ENCODE measurements around the gene CD8B2. TPM values are rescaled to one million over a fixed set of nuclear protein-coding genes. Genes with fewer than 3 reads are reported as not detected.

The CD8B2 gene
- total and polyA plus RNA-seq, 2 of the 13 experiments (the other 11 are each of a cell fraction or from before 2014, with no cell fraction given) = not detected

DNA sequence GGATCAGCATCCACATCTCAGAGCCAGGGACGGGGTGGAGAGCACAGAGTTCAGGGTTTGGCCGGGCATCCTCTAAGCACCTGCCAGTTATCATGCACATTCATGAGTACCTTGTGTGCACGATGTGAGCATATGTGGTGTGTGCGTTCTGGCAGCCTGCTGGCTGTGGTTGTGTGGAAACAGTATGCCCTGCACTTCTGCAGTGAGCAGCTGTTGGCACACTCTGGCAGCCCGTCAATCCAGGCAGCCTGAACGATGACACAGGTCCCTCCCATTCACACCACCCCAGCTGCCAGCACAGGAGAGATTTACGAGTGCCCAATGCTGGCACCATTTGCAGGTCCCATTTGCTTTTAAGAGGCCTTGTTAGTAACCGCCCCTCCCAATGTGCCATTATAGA is 74.2 kb downstream of the CD8B2 start:
- Histone ChIP-seq H4K20me1 (ENCODE audit: insufficient read depth, low read length) (no peaks in the 10 kb centered on the region), H3K79me2 (ENCODE audit: insufficient read depth, low read length) (no peaks in the 10 kb centered on the region), H3K4me3 (replicated peaks in 1 of 3; ENCODE audit: insufficient read depth in 1 of 3, low read depth in 2 of 3, low read length in 3 of 3) (no peak overlapping the region), H3K9ac (ENCODE audit: insufficient read depth, low read depth, low read length) (no peak overlapping the region), H3K27me3 (ENCODE audit: control insufficient read depth in 1 of 2, insufficient read depth in 2 of 2, low read length in 2 of 2) (no peaks in the 10 kb centered on the region), H3K9me3 (ENCODE audit: low read length) (no peaks in the 10 kb centered on the region), H2AFZ (ENCODE audit: low read length) (no peak overlapping the region), H3K4me2 (ENCODE audit: low read depth, low read length) (no peak overlapping the region), H3K27ac (ENCODE audit: extremely low read length, insufficient read depth, low read length) (no peak overlapping the region), H3K36me3 (replicated peaks in 1 of 2; ENCODE audit: control insufficient read depth in 1 of 2, insufficient read depth in 2 of 2, low read length in 2 of 2) (no peaks in the 10 kb centered on the region), H3K4me1 (ENCODE audit: insufficient read depth, low read length) (no peaks in the 10 kb centered on the region)
- FAIRE-seq (no peak), ATAC-seq (no peak), DNase-seq (ENCODE audit: low spot score) (no peak)
- ChIA-PET CTCF (ENCODE audit: low intra/inter-chr PET ratio, low total read pairs) (no interaction called here), POLR2A (no interaction called here)
- TF ChIP-seq CBFB (CRISPR knock-in tag; IDR thresholded peaks at IDR 0.05) = no peak
- TF ChIP-seq KLF15 (CRISPR knock-in tag; IDR thresholded peaks at IDR 0.05; ENCODE audit: borderline replicate concordance) = no peak
- TF ChIP-seq, protein P1, sequence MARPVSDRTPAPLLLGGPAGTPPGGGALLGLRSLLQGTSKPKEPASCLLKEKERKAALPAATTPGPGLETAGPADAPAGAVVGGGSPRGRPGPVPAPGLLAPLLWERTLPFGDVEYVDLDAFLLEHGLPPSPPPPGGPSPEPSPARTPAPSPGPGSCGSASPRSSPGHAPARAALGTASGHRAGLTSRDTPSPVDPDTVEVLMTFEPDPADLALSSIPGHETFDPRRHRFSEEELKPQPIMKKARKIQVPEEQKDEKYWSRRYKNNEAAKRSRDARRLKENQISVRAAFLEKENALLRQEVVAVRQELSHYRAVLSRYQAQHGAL (CRISPR knock-in tag; IDR thresholded peaks at IDR 0.05; ENCODE audit: not compliant biosample characterization) = no peak
- no peak for TF ChIP-seq ETV5 (CRISPR knock-in tag; IDR thresholded peaks at IDR 0.05; ENCODE audit: borderline replicate concordance)
- no peak for TF ChIP-seq ZBTB38 (CRISPR knock-in tag; IDR thresholded peaks at IDR 0.05)
- no peak for TF ChIP-seq ZNF333 (CRISPR knock-in tag; IDR thresholded peaks at IDR 0.05; ENCODE audit: borderline replicate concordance)
- no peak for TF ChIP-seq ZNF543 (CRISPR knock-in tag; IDR thresholded peaks at IDR 0.05)
- no peak for TF ChIP-seq NONO (IDR thresholded peaks at IDR 0.05)
- TF ChIP-seq NONO (CRISPR knock-in tag; conservative IDR thresholded peaks at IDR 0.05) = no peak
- TF ChIP-seq, protein P2, sequence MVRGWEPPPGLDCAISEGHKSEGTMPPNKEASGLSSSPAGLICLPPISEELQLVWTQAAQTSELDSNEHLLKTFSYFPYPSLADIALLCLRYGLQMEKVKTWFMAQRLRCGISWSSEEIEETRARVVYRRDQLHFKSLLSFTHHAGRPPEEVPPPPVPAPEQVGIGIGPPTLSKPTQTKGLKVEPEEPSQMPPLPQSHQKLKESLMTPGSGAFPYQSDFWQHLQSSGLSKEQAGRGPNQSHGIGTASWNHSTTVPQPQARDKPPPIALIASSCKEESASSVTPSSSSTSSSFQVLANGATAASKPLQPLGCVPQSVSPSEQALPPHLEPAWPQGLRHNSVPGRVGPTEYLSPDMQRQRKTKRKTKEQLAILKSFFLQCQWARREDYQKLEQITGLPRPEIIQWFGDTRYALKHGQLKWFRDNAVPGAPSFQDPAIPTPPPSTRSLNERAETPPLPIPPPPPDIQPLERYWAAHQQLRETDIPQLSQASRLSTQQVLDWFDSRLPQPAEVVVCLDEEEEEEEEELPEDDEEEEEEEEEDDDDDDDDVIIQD (CRISPR knock-in tag; IDR thresholded peaks at IDR 0.05; ENCODE audit: low read depth) = no peak
- no peak for TF ChIP-seq NPAS2 (CRISPR knock-in tag; IDR thresholded peaks at IDR 0.05; ENCODE audit: borderline replicate concordance)
- TF ChIP-seq FOXK2 (IDR thresholded peaks at IDR 0.05) = no peak
- TF ChIP-seq, protein P3, sequence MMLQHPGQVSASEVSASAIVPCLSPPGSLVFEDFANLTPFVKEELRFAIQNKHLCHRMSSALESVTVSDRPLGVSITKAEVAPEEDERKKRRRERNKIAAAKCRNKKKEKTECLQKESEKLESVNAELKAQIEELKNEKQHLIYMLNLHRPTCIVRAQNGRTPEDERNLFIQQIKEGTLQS (CRISPR knock-in tag; IDR thresholded peaks at IDR 0.05) = no peak
- no peak for TF ChIP-seq MXI1 (IDR thresholded peaks at IDR 0.05; ENCODE audit: borderline replicate concordance, low read depth, low read length)
- TF ChIP-seq SP2 (CRISPR knock-in tag; IDR thresholded peaks at IDR 0.05) = no peak
- no peak for TF ChIP-seq PTBP1 (IDR thresholded peaks at IDR 0.05; ENCODE audit: low read depth, low read length, poor library complexity, severe bottlenecking)
- TF ChIP-seq TP53 (CRISPR knock-in tag; conservative IDR thresholded peaks at IDR 0.05) = no peak
- no peak for TF ChIP-seq ZKSCAN5 (CRISPR knock-in tag; IDR thresholded peaks at IDR 0.05)
- TF ChIP-seq GTF2F1 (IDR thresholded peaks at IDR 0.05; ENCODE audit: low read length) = no peak
- TF ChIP-seq MTF2 (CRISPR knock-in tag; IDR thresholded peaks at IDR 0.05; ENCODE audit: borderline replicate concordance) = no peak
- BruUV-seq (replicated peaks) = no TSS peak
- WGBS (ENCODE audit: low lambda C conversion rate) = 23% methylated on average over 5 of the region's 8 CpGs
- in situ Hi-C loops (cut with HindIII; ENCODE audit: extremely low pct_ligation_motif_present, low pct_unique_long_range_greater_than_20kb) (no loop called here), intact Hi-C loops (cut with micrococcal nuclease; ENCODE audit: unreplicated experiment) (no loop called here)
